Neural cell (in vitro differentiated cells): ENCODE measurements around the gene SKP1.

ENCODE experiments used
- EP300 ChIP-seq: fragments of 450-650 bp; conservative IDR thresholded peaks from 2 replicates; pipeline ENCODE4 v1.6.1; 2014; ENCODE audit warnings: antibody characterized with exemption, mild to moderate bottlenecking, moderate library complexity; ENCODE audit not compliant: poor library complexity, severe bottlenecking
- EZH2 ChIP-seq: fragments of 200-600, 300-800 bp; shearing (Covaris generic), sonication (generic); IDR thresholded peaks from 2 replicates; pipeline ENCODE4 v1.6.1; 2014; ENCODE audit warnings: antibody characterized with exemption, low read length, borderline replicate concordance, mild to moderate bottlenecking; ENCODE audit not compliant: insufficient read depth, poor library complexity, severe bottlenecking
- POLR2AphosphoS5 ChIP-seq: IDR thresholded peaks from 2 replicates; pipeline ENCODE4 v1.6.1; 2012
- TAF1 ChIP-seq: IDR thresholded peaks from 2 replicates; pipeline ENCODE4 v1.6.1; 2012; ENCODE audit warnings: low read depth
- TF ChIP-seq, protein P1 (sequence below): fragments of 450-650 bp; IDR thresholded peaks from 2 replicates; pipeline ENCODE4 v1.5.1; 2014; ENCODE audit warnings: antibody characterized with exemption, mild to moderate bottlenecking, moderate library complexity; ENCODE audit not compliant: poor library complexity, severe bottlenecking

GRCh38 chr5:134125039-134126015, 51.4 kb downstream of the SKP1 start:
- TF ChIP-seq, protein P1, sequence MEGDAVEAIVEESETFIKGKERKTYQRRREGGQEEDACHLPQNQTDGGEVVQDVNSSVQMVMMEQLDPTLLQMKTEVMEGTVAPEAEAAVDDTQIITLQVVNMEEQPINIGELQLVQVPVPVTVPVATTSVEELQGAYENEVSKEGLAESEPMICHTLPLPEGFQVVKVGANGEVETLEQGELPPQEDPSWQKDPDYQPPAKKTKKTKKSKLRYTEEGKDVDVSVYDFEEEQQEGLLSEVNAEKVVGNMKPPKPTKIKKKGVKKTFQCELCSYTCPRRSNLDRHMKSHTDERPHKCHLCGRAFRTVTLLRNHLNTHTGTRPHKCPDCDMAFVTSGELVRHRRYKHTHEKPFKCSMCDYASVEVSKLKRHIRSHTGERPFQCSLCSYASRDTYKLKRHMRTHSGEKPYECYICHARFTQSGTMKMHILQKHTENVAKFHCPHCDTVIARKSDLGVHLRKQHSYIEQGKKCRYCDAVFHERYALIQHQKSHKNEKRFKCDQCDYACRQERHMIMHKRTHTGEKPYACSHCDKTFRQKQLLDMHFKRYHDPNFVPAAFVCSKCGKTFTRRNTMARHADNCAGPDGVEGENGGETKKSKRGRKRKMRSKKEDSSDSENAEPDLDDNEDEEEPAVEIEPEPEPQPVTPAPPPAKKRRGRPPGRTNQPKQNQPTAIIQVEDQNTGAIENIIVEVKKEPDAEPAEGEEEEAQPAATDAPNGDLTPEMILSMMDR: no peak
- TF ChIP-seq POLR2AphosphoS5: no peak
- TF ChIP-seq EP300: no peak
- no peak for TF ChIP-seq EZH2
- no peak for TF ChIP-seq TAF1
